ENCODE results near the gene RNF183. TPM values are rescaled to one million over a fixed set of nuclear protein-coding genes. Genes with fewer than 3 reads are reported as not detected.

The RNF183 gene
- total and polyA plus RNA-seq, 10 donors: 0.06 to 0.35 (median 0.08) TPM; not detected in 6

- H3K4me1 ChIP-seq: no peaks in the 10 kb centered on the region
- WGBS, 5 donors: 88 to 94% (median 92%) methylated on average over 6 of the region's 6 CpGs
Measured at GRCh38 chr9:113290052-113290607, 13.0 kb downstream of the RNF183 start.

GRCh38 chr9:113289091-113289490 is 14.1 kb downstream of the RNF183 start:
- no peak for DNase-seq
- H3K27ac ChIP-seq: no peak overlapping the region
- H3K9me3 ChIP-seq: no peaks in the 10 kb centered on the region
- peaks cover 2 to 100% (median 92%) of the 10 kb centered on the region in 6 donors for H3K36me3 ChIP-seq
- intact Hi-C loops (cut with DNase I; ENCODE audit: low total_unique reads): no loop called here
- H3K27me3 ChIP-seq (replicated peaks in 1 of 7): no peaks in the 10 kb centered on the region
- WGBS, 5 donors: 95 to 100% (median 98%) methylated on average over 2 of the region's 2 CpGs
- no peaks in the 10 kb centered on the region for H3K4me1 ChIP-seq
- TF ChIP-seq CTCF (IDR thresholded peaks at IDR 0.05 in 8 of 11, conservative IDR thresholded peaks at IDR 0.05 in 3 of 11): no peak
- H3K4me3 ChIP-seq: no peak overlapping the region

More at GRCh38 chr9:113290052-113290607, 13.0 kb downstream of the RNF183 start:
- no peaks in the 10 kb centered on the region for H3K27me3 ChIP-seq (replicated peaks in 1 of 7)
- H3K36me3 ChIP-seq: peaks cover 2 to 91% (median 81%) of the 10 kb centered on the region in 6 donors
- no peak for DNase-seq
- intact Hi-C loops (cut with DNase I; ENCODE audit: low total_unique reads): no loop called here
- H3K27ac ChIP-seq: no peak overlapping the region
- no peak overlapping the region for H3K4me3 ChIP-seq
- no peaks in the 10 kb centered on the region for H3K9me3 ChIP-seq
- no peak for TF ChIP-seq POLR2AphosphoS5 (IDR thresholded peaks at IDR 0.05)
- TF ChIP-seq CTCF (IDR thresholded peaks at IDR 0.05 in 8 of 11, conservative IDR thresholded peaks at IDR 0.05 in 3 of 11): no peak
- no peak for TF ChIP-seq POLR2A (IDR thresholded peaks at IDR 0.05)

- Histone ChIP-seq H3K27me3 (replicated peaks in 1 of 7) (no peaks in the 10 kb centered on the region), H3K4me3 (no peak overlapping the region), H3K36me3 (peaks cover 8 to 98% (median 79%) of the 10 kb centered on the region in 6 donors), H3K27ac (no peak overlapping the region), H3K9me3 (no peaks in the 10 kb centered on the region), H3K4me1 (peaks cover 10 to 31% (median 20%) of the 10 kb centered on the region in 6 donors)
- intact Hi-C loops (cut with DNase I; ENCODE audit: low total_unique reads): no loop called here
- 96 to 99% (median 96%) methylated on average over 4 of the region's 4 CpGs for WGBS, 5 donors
- DNase-seq: no peak
- TF ChIP-seq POLR2A (IDR thresholded peaks at IDR 0.05) (no peak), CTCF (IDR thresholded peaks at IDR 0.05 in 8 of 11, conservative IDR thresholded peaks at IDR 0.05 in 3 of 11) (no peak), POLR2AphosphoS5 (IDR thresholded peaks at IDR 0.05) (no peak)
Measured at GRCh38 chr9:113281356-113281755, 21.8 kb downstream of the RNF183 start.

GRCh38 chr9:113278840-113279239 is 24.3 kb downstream of the RNF183 start:
- Histone ChIP-seq H3K9me3 (no peaks in the 10 kb centered on the region), H3K36me3 (peaks cover 6 to 73% (median 56%) of the 10 kb centered on the region in 6 donors), H3K27me3 (replicated peaks in 1 of 7) (no peaks in the 10 kb centered on the region), H3K4me1 (peaks cover 23 to 48% (median 35%) of the 10 kb centered on the region in 6 donors), H3K4me3 (no peak overlapping the region), H3K27ac (no peak overlapping the region)
- TF ChIP-seq CTCF (IDR thresholded peaks at IDR 0.05 in 8 of 11, conservative IDR thresholded peaks at IDR 0.05 in 3 of 11) (no peak), POLR2A (IDR thresholded peaks at IDR 0.05) (no peak), POLR2AphosphoS5 (IDR thresholded peaks at IDR 0.05) (no peak)
- intact Hi-C loops (cut with DNase I; ENCODE audit: low total_unique reads): loop anchor here (10.0 kb wide), 2 partner anchors 54 to 376 kb away; partner anchors contain the start of genes FKBP15 and SLC31A1
- no peak for DNase-seq
- WGBS, 5 donors: 71 to 88% (median 81%) methylated on average over 4 of the region's 4 CpGs

All from spleen (tissue), 11 donors.